ENCODE data around the gene TRPV6. TPM values are rescaled to one million over a fixed set of nuclear protein-coding genes. Genes with fewer than 3 reads are reported as not detected.
A peak's percentile ranks its signal among the peaks of the same experiment; 100 is the strongest.

Gene TRPV6
- total and polyA plus RNA-seq, 10 donors = 0.05 to 0.32 (median 0.25) TPM; not detected in 3

DNA sequence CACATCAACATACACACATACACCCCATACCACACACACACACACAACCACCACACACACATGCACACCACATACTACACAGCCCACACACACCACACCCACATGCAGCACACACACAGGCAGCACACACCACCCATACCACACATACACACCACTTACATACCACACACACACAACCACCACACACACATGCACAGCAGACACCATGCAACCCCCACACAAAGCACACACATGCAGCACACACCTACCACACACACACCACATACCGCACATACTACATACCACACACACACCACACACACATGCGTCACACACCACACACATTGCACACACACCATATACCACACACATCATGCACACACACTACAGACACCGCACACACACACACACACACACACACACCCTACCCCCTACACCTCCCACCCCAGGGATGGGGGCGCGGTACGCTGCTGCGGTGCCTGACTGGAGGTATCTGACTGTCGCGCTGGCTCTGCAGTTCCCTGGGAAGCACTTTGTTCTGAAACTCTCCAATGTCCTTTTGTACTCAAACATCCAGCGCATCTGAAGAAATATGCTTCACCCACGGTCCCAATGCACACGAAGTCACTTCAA, 5.4 kb upstream of the TRPV6 start:
- H3K36me3 ChIP-seq = no peaks in the 10 kb centered on the region
- H3K27me3 ChIP-seq (replicated peaks in 1 of 7) = peaks cover 0 to 15% (median 0%) of the 10 kb centered on the region in 7 donors
- 83 to 93% (median 86%) methylated on average over 12 of the region's 12 CpGs for WGBS, 5 donors
- intact Hi-C loops (cut with DNase I; ENCODE audit: low total_unique reads) = no loop called here
- H3K4me3 ChIP-seq = no peak overlapping the region
- H3K27ac ChIP-seq = no peak overlapping the region
- no peaks in the 10 kb centered on the region for H3K4me1 ChIP-seq
- TF ChIP-seq POLR2AphosphoS5 (IDR thresholded peaks at IDR 0.05) = no peak
- H3K9me3 ChIP-seq = no peaks in the 10 kb centered on the region
- peak; percentile 61 for DNase-seq

DNA sequence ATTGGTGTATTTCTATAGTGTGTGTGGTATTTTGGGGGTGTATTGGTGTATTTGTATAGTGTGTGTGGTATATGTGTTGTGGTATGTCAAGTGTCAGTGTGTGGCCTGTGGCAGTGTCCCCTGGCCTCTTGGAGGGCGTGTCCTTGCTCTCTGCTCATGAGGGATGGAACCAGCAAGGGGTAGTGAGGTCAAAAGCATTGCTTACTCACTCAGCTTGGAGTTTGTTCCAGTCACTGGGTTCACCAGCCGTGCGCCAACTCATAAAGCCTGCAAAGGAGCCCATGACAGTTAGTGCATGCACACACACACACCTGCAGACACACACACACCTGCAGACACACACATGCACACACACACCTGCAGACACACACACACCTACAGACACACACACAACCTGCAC, 4.3 kb upstream of the TRPV6 start:
- Histone ChIP-seq H3K27me3 (replicated peaks in 1 of 7) (peaks cover 0 to 15% (median 0%) of the 10 kb centered on the region in 7 donors), H3K9me3 (no peaks in the 10 kb centered on the region), H3K27ac (no peak overlapping the region), H3K36me3 (no peaks in the 10 kb centered on the region), H3K4me1 (no peaks in the 10 kb centered on the region), H3K4me3 (no peak overlapping the region)
- WGBS, 5 donors = 54 to 78% (median 66%) methylated on average over 2 to 3 of the region's 3 CpGs
- intact Hi-C loops (cut with DNase I; ENCODE audit: low total_unique reads) = no loop called here
- no peak for DNase-seq
- TF ChIP-seq POLR2AphosphoS5 (IDR thresholded peaks at IDR 0.05) = no peak
- no peak for TF ChIP-seq POLR2A (IDR thresholded peaks at IDR 0.05)
- TF ChIP-seq, protein P1, sequence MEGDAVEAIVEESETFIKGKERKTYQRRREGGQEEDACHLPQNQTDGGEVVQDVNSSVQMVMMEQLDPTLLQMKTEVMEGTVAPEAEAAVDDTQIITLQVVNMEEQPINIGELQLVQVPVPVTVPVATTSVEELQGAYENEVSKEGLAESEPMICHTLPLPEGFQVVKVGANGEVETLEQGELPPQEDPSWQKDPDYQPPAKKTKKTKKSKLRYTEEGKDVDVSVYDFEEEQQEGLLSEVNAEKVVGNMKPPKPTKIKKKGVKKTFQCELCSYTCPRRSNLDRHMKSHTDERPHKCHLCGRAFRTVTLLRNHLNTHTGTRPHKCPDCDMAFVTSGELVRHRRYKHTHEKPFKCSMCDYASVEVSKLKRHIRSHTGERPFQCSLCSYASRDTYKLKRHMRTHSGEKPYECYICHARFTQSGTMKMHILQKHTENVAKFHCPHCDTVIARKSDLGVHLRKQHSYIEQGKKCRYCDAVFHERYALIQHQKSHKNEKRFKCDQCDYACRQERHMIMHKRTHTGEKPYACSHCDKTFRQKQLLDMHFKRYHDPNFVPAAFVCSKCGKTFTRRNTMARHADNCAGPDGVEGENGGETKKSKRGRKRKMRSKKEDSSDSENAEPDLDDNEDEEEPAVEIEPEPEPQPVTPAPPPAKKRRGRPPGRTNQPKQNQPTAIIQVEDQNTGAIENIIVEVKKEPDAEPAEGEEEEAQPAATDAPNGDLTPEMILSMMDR (IDR thresholded peaks at IDR 0.05 in 8 of 11, conservative IDR thresholded peaks at IDR 0.05 in 3 of 11) = no peak

DNA sequence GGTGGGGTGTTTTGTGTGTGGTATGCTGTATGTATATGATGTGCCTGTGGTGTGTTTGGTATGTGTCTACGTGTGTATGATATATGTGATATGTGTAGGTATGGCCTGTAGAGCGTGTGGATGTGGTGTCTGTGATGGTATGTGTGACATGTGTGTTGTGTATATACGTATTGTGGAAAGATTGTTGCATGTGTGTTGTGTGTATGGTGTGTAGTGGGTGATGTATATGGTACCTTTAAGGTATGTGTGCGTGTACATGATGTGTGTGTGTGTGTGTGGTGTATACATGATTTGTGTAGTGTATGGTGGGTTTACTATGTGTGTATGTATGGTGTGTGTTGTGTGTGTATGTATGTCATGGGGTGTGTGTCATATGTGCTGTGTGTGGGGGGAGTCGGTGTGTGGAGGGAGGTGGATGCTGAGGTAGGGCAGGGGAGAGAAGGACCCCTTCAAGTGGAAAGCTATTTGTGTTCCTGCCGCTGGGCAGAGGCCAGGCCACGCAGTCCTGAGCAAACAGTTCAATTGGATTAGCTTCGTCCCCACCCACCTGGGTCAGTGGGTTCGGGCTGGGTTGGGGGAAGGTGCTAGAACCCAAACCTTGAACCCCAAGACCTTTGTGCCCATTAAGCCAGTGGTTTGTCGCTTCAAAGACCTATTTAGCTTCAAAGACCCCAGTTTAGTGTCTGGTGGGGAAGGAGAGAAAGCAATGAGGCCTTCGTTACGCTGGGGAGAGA, 1.9 kb upstream of the TRPV6 start:
- Histone ChIP-seq H3K27ac (no peak overlapping the region), H3K36me3 (no peaks in the 10 kb centered on the region), H3K9me3 (no peaks in the 10 kb centered on the region), H3K4me3 (no peak overlapping the region), H3K27me3 (replicated peaks in 1 of 7) (peaks cover 0 to 28% (median 0%) of the 10 kb centered on the region in 7 donors), H3K4me1 (no peaks in the 10 kb centered on the region)
- 90 to 95% (median 93%) methylated on average over 12 of the region's 12 CpGs for WGBS, 5 donors
- TF ChIP-seq, protein P1 (IDR thresholded peaks at IDR 0.05 in 8 of 11, conservative IDR thresholded peaks at IDR 0.05 in 3 of 11) = no peak
- TF ChIP-seq POLR2A (IDR thresholded peaks at IDR 0.05) (no peak), POLR2AphosphoS5 (IDR thresholded peaks at IDR 0.05) (no peak)
- peak; percentile 13 for DNase-seq
- intact Hi-C loops (cut with DNase I; ENCODE audit: low total_unique reads) = no loop called here

DNA sequence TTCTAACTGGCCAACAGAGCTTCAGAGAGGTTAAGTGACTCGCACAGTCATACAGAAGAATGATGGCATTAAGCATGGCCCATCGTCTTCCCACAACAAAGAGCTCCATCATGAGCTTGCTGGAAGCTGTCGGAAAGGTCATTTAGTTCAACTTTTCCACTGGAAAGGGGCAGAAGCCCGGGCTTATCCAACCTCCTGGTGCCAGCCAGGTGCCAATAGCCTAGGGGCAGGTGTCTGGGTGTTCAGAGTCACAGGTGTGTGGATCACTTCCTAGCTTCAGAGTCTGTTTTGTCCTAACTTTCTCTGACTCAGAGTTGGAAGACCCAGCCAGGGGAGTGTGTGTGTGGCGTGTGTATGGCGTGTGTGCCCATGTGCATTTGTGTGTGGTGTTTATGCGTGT, 1.3 kb upstream of the TRPV6 start:
- Histone ChIP-seq H3K27me3 (replicated peaks in 1 of 7) (peaks cover 0 to 28% (median 0%) of the 10 kb centered on the region in 7 donors), H3K4me1 (no peaks in the 10 kb centered on the region), H3K4me3 (no peak overlapping the region), H3K27ac (no peak overlapping the region), H3K9me3 (no peaks in the 10 kb centered on the region), H3K36me3 (no peaks in the 10 kb centered on the region)
- TF ChIP-seq, protein P1 (IDR thresholded peaks at IDR 0.05 in 8 of 11, conservative IDR thresholded peaks at IDR 0.05 in 3 of 11) = no peak
- TF ChIP-seq POLR2AphosphoS5 (IDR thresholded peaks at IDR 0.05) (no peak), POLR2A (IDR thresholded peaks at IDR 0.05) (no peak)
- peak; percentile 34 for DNase-seq
- intact Hi-C loops (cut with DNase I; ENCODE audit: low total_unique reads) = no loop called here
- 65 to 82% (median 73%) methylated on average over 6 to 7 of the region's 7 CpGs for WGBS, 5 donors
